HG02852 (cell line): ENCODE measurements around the gene ANKRD33.
A peak's percentile ranks its signal among the peaks of the same experiment; 100 is the strongest.

Source experiments
- ATAC-seq: cut with Tn5 transposase; IDR thresholded peaks from one replicate; pipeline ENCODE4 v1.9.1; 2021; ENCODE audit warnings: mild to moderate bottlenecking, moderate library complexity; ENCODE audit not compliant: unreplicated experiment

The ANKRD33 gene

GRCh38 chr12:51914034-51914923 is 26.4 kb downstream of the ANKRD33 start:
- ATAC-seq, result no peak

GRCh38 chr12:51915003-51915625 is 27.2 kb downstream of the ANKRD33 start:
- no peak for ATAC-seq

GRCh38 chr12:51915951-51916350 is 28.0 kb downstream of the ANKRD33 start:
- ATAC-seq, result no peak

- ATAC-seq, result no peak
Observed at GRCh38 chr12:51917041-51917590, 29.2 kb downstream of the ANKRD33 start.

- ATAC-seq, result no peak
Observed at GRCh38 chr12:51917746-51918453, 30.0 kb downstream of the ANKRD33 start.

GRCh38 chr12:51920046-51920445 is 32.1 kb downstream of the ANKRD33 start:
- ATAC-seq, result no peak

- no peak for ATAC-seq
Observed at GRCh38 chr12:51921017-51921725, 33.3 kb downstream of the ANKRD33 start.

- no peak for ATAC-seq
Observed at GRCh38 chr12:51922146-51922545, 34.2 kb downstream of the ANKRD33 start.

- ATAC-seq, result no peak
Observed at GRCh38 chr12:51922762-51923505, 35.0 kb downstream of the ANKRD33 start.

GRCh38 chr12:51923506-51924365 is 35.8 kb downstream of the ANKRD33 start:
- ATAC-seq, result peak; percentile 42

- ATAC-seq, result peak; percentile 63
Observed at GRCh38 chr12:51924551-51925319, 36.8 kb downstream of the ANKRD33 start.

GRCh38 chr12:51925346-51926063 is 37.6 kb downstream of the ANKRD33 start:
- no peak for ATAC-seq

GRCh38 chr12:51926064-51926632 is 38.2 kb downstream of the ANKRD33 start:
- no peak for ATAC-seq

- ATAC-seq, result no peak
Observed at GRCh38 chr12:51926718-51927117, 38.8 kb downstream of the ANKRD33 start.

- no peak for ATAC-seq
Observed at GRCh38 chr12:51932218-51933076, 44.5 kb downstream of the ANKRD33 start.

- no peak for ATAC-seq
Observed at GRCh38 chr12:51934080-51934479, 46.2 kb downstream of the ANKRD33 start.
